ENCODE measurements around the gene SAP30BP.

Gene SAP30BP

DNA sequence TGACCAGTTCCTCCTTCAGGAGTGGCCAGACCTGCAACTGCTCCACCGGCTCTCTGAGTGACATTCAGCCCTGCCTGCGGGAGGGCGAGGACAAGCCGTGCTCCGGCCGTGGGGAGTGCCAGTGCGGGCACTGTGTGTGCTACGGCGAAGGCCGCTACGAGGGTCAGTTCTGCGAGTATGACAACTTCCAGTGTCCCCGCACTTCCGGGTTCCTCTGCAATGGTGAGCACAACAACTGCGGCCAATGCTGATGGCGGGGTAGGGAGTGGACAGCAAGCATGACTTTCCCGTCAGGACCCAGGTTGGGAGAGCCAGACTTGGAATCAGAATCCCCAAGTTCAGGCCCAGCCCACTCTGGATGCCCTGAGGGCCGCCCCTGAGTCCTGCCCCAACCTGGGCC, 66.3 kb downstream of the SAP30BP start:
- Histone ChIP-seq H3K27ac (ENCODE audit: low read depth, low read length) (no peak overlapping the region), H3K79me2 (ENCODE audit: control insufficient read depth, low read length) (no peaks in the 10 kb centered on the region), H3K9me2 (replicated peaks; ENCODE audit: control insufficient read depth, low read length) (no peaks in the 10 kb centered on the region), H3K4me3 (ENCODE audit: low read length) (no peak overlapping the region), H4K20me1 (ENCODE audit: control insufficient read depth, insufficient read depth, low read depth, low read length) (no peaks in the 10 kb centered on the region), H3K9me3 (ENCODE audit: control insufficient read depth, insufficient read depth, low read length) (no peaks in the 10 kb centered on the region), H3K4me1 (ENCODE audit: control insufficient read depth, low read length) (peaks cover 16% of the 10 kb centered on the region), H3K4me2 (ENCODE audit: low read length) (no peak overlapping the region), H3F3A (ENCODE audit: control insufficient read depth, insufficient read depth) (0 out of 2 replicates have a peak, but pooled peaks cover 3% of the 10 kb centered on the region), H3K36me3 (ENCODE audit: control insufficient read depth, low read length) (no peaks in the 10 kb centered on the region), H3K27me3 (ENCODE audit: control insufficient read depth, low read length) (no peaks in the 10 kb centered on the region)
- TF ChIP-seq EZH2phosphoT487 (IDR thresholded peaks at IDR 0.05; ENCODE audit: borderline replicate concordance, low read length) = no peak

DNA sequence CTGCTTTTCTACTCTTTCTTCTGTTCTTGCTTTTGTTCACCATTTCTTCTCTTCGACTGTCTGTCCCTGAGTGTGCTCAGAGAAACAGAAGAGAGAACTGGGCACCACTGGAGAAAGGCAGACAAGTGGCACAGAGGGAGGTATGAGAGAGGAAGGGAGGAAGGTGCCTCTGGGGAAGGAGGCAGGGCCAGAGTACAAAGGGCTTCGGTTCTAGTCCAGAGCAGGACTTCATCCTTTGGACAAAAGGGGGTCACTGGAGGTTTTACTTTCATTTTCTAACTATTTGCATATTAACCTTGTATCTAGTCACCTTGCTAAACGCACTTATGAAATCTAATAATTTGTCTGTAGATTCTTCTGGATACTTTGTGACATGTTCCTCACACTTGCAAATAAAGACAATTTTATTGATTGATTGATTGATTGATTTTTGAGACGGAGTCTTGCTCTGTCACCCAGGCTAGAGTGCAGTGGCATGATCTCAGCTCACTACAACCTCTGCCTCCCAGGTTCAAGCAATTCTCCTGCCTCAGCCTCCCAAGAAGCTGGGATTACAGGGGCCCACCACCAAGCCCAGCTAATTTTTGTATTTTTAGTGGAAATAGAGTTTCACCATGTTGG, 67.6 kb downstream of the SAP30BP start:
- TF ChIP-seq, protein P1, sequence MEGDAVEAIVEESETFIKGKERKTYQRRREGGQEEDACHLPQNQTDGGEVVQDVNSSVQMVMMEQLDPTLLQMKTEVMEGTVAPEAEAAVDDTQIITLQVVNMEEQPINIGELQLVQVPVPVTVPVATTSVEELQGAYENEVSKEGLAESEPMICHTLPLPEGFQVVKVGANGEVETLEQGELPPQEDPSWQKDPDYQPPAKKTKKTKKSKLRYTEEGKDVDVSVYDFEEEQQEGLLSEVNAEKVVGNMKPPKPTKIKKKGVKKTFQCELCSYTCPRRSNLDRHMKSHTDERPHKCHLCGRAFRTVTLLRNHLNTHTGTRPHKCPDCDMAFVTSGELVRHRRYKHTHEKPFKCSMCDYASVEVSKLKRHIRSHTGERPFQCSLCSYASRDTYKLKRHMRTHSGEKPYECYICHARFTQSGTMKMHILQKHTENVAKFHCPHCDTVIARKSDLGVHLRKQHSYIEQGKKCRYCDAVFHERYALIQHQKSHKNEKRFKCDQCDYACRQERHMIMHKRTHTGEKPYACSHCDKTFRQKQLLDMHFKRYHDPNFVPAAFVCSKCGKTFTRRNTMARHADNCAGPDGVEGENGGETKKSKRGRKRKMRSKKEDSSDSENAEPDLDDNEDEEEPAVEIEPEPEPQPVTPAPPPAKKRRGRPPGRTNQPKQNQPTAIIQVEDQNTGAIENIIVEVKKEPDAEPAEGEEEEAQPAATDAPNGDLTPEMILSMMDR (IDR thresholded peaks at IDR 0.05; ENCODE audit: low read depth, low read length, poor library complexity, severe bottlenecking) = no peak
- TF ChIP-seq EZH2phosphoT487 (IDR thresholded peaks at IDR 0.05; ENCODE audit: borderline replicate concordance, low read length) = no peak
- Histone ChIP-seq H3K79me2 (ENCODE audit: control insufficient read depth, low read length) (no peaks in the 10 kb centered on the region), H3F3A (ENCODE audit: control insufficient read depth, insufficient read depth) (0 out of 2 replicates have a peak, but pooled peaks cover 3% of the 10 kb centered on the region), H3K27ac (ENCODE audit: low read depth, low read length) (no peak overlapping the region), H3K9me3 (ENCODE audit: control insufficient read depth, insufficient read depth, low read length) (no peaks in the 10 kb centered on the region), H3K27me3 (ENCODE audit: control insufficient read depth, low read length) (no peaks in the 10 kb centered on the region), H3K4me2 (ENCODE audit: low read length) (no peak overlapping the region), H3K36me3 (ENCODE audit: control insufficient read depth, low read length) (no peaks in the 10 kb centered on the region), H3K4me1 (ENCODE audit: control insufficient read depth, low read length) (peaks cover 17% of the 10 kb centered on the region), H3K4me3 (ENCODE audit: low read length) (no peak overlapping the region), H3K9me2 (replicated peaks; ENCODE audit: control insufficient read depth, low read length) (no peaks in the 10 kb centered on the region), H4K20me1 (ENCODE audit: control insufficient read depth, insufficient read depth, low read depth, low read length) (no peaks in the 10 kb centered on the region)

DNA sequence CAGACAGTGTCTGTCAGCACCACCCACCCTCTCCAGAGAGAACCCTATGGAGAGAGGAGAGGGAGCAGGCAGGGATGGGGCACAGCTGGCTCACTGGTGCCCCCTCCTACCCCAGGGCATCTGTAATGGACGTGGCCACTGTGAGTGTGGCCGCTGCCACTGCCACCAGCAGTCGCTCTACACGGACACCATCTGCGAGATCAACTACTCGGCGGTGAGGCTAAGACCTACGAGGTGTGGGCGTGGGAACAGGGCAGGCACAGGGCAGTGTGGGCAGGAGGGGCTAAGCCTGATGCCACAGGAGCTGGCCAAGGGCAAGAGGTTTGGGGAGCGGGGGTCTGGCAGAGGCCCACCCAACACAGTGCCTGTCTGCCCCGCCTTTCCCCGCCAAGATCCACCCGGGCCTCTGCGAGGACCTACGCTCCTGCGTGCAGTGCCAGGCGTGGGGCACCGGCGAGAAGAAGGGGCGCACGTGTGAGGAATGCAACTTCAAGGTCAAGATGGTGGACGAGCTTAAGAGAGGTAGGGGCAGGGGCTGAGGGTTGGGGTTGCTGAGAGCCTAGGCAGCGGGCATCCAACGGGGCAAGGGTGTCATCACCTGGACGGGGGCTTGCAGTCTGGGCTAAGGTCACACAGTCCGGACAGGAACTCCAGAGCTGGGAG, 69.2 kb downstream of the SAP30BP start:
- Histone ChIP-seq H3K79me2 (ENCODE audit: control insufficient read depth, low read length) (no peaks in the 10 kb centered on the region), H3F3A (ENCODE audit: control insufficient read depth, insufficient read depth) (0 out of 2 replicates have a peak, but pooled peaks cover 3% of the 10 kb centered on the region), H3K4me3 (ENCODE audit: low read length) (no peak overlapping the region), H3K9me3 (ENCODE audit: control insufficient read depth, insufficient read depth, low read length) (no peaks in the 10 kb centered on the region), H3K9me2 (replicated peaks; ENCODE audit: control insufficient read depth, low read length) (no peaks in the 10 kb centered on the region), H3K27me3 (ENCODE audit: control insufficient read depth, low read length) (no peaks in the 10 kb centered on the region), H3K4me1 (ENCODE audit: control insufficient read depth, low read length) (peaks cover 17% of the 10 kb centered on the region), H3K4me2 (ENCODE audit: low read length) (no peak overlapping the region), H3K27ac (ENCODE audit: low read depth, low read length) (no peak overlapping the region), H3K36me3 (ENCODE audit: control insufficient read depth, low read length) (no peaks in the 10 kb centered on the region), H4K20me1 (ENCODE audit: control insufficient read depth, insufficient read depth, low read depth, low read length) (no peaks in the 10 kb centered on the region)
- TF ChIP-seq, protein P1 (IDR thresholded peaks at IDR 0.05; ENCODE audit: low read depth, low read length, poor library complexity, severe bottlenecking) = no peak
- no peak for TF ChIP-seq EZH2phosphoT487 (IDR thresholded peaks at IDR 0.05; ENCODE audit: borderline replicate concordance, low read length)
